Psoas muscle (tissue), 8 donors: ENCODE data around the gene MAJIN. TPM values are rescaled to one million over a fixed set of nuclear protein-coding genes. Genes with fewer than 3 reads are reported as not detected.

Source experiments
- ATAC-seq, 4 donors: fragments of 200-7000 bp; cut with Tn5 transposase; one replicate each; pipeline ENCODE4 v1.9.1; 2020; ENCODE audit warnings: moderate library complexity in 3 of 4, mild to moderate bottlenecking in 2 of 4
- DNase-seq, 2 donors: peaks; one replicate each; pipeline ENCODE4 v3.0.0-alpha.2; 2020
- H3K27ac ChIP-seq: fragments of 200-600 bp; one replicate; pipeline ENCODE4 v1.8.0; 2022
- H3K27me3 ChIP-seq, 3 donors: fragments of 200-600 bp in 1 of 3; one replicate each; pipeline versions ENCODE4 v1.6.1 to v1.8.0; 2013 to 2022; ENCODE audit warnings: low read length in 2 of 3, mild to moderate bottlenecking in 2 of 3, moderate library complexity in 1 of 3; ENCODE audit not compliant: insufficient read depth in 3 of 3
- H3K36me3 ChIP-seq, 2 donors: fragments of 200-600 bp in 1 of 2; one replicate each; pipeline versions ENCODE4 v1.6.1 to v1.8.0; 2013 to 2022; ENCODE audit warnings: low read depth in 1 of 2, mild to moderate bottlenecking in 1 of 2, moderate library complexity in 1 of 2; ENCODE audit not compliant: insufficient read depth in 1 of 2
- H3K4me1 ChIP-seq: fragments of 200-600 bp; one replicate; pipeline ENCODE4 v1.8.0; 2022
- H3K4me3 ChIP-seq: fragments of 200-600 bp; one replicate; pipeline ENCODE4 v1.8.0; 2022; ENCODE audit warnings: mild to moderate bottlenecking
- H3K9me3 ChIP-seq: fragments of 200-600 bp; one replicate; pipeline ENCODE4 v1.8.0; 2022
- CTCF ChIP-seq: fragments of 200-600 bp; IDR thresholded peaks from one replicate; pipeline ENCODE4 v1.8.0; 2022; ENCODE audit warnings: antibody characterized with exemption
- WGBS, 3 donors: extraction: QIAGEN DNeasy Blood & Tissue Kit; methylation state at CpG; one replicate each; pipeline versions ENCODE4 v1.1.6 to v1.1.7; 2013; 5-methylcytosine and 5-hydroxymethylcytosine counted together
- intact Hi-C, 2 donors: fragments of 100-400 bp; cut with DNase I; formaldehyde crosslinking; loops; one replicate each; pipeline versions ENCODE4 v1.11.0 to v1.14.2; 2022
- polyA plus RNA-seq, 3 donors: library from polyadenylated mRNA; stranded (reverse); fragments of 200-250 nt; gene quantifications; one replicate each; pipeline ENCODE4 v1.2.3, GENCODE V29; 2013
- total RNA-seq, 4 donors: library from RNA; stranded (reverse); fragmentation: NEBNext Ultra II Directional in 2 of 4; extraction: Animal tissue kit (Norgen Biotek cat#: 25700) in 2 of 4; gene quantifications; one replicate each; pipeline versions ENCODE4 v1.2.1 to v1.2.4, GENCODE V29; 2021 to 2023
- donor health status: healthy with polysubstance abuse.
- donor health status: DM: no; HTN: no; CAD: no; lungs with moderate emphysema.
- donor health status: Bipolar disorder and iron deficiency.
- donor health status: healthy.
- donor health status: DM: yes; HTN: yes; CAD: no.
- donor health status: DM: no; HTN: no; CAD: no.
- donor health status: DM: no; HTN: no; CAD: no.
- donor health status: DM: yes; HTN: yes; CAD: no.

The MAJIN gene
- total and polyA plus RNA-seq, 7 donors: not detected

- H3K9me3 ChIP-seq: no peaks in the 10 kb centered on the region
- no peak overlapping the region for H3K27ac ChIP-seq
- H3K36me3 ChIP-seq: peaks cover 0 to 77% of the 10 kb centered on the region in 2 donors
- ATAC-seq (no peak), DNase-seq (no peak)
- no peak for TF ChIP-seq CTCF
- WGBS, 3 donors: 86 to 94% (median 86%) methylated on average over 9 of the region's 9 CpGs
- H3K27me3 ChIP-seq: no peaks in the 10 kb centered on the region
- H3K4me3 ChIP-seq: no peak overlapping the region
- intact Hi-C loops: no loop called here
- no peaks in the 10 kb centered on the region for H3K4me1 ChIP-seq
Observed at GRCh38 chr11:64898076-64898445, 73.8 kb downstream of the MAJIN start.

GRCh38 chr11:64897381-64898075 lies 74.4 kb downstream of the MAJIN start:
- Histone ChIP-seq H3K9me3 (no peaks in the 10 kb centered on the region), H3K4me1 (no peaks in the 10 kb centered on the region), H3K4me3 (no peak overlapping the region), H3K36me3 (peaks cover 0 to 72% of the 10 kb centered on the region in 2 donors), H3K27me3 (no peaks in the 10 kb centered on the region), H3K27ac (no peak overlapping the region)
- ATAC-seq (no peak), DNase-seq (no peak)
- intact Hi-C loops: no loop called here
- no peak for TF ChIP-seq CTCF
- WGBS, 3 donors: 84 to 91% (median 90%) methylated on average over 18 to 19 of the region's 19 CpGs

- Histone ChIP-seq H3K36me3 (peaks cover 0 to 62% of the 10 kb centered on the region in 2 donors), H3K4me1 (no peaks in the 10 kb centered on the region), H3K27me3 (no peaks in the 10 kb centered on the region), H3K27ac (no peak overlapping the region), H3K9me3 (no peaks in the 10 kb centered on the region), H3K4me3 (no peak overlapping the region)
- no peak for DNase-seq
- no peak for ATAC-seq
- no peak for TF ChIP-seq CTCF
- 84 to 87% (median 85%) methylated on average over 14 of the region's 14 CpGs for WGBS, 3 donors
- intact Hi-C loops: no loop called here
Observed at GRCh38 chr11:64896448-64897022, 75.4 kb downstream of the MAJIN start.

- DNase-seq (no peak), ATAC-seq (peak in 2 of 4 donors; percentile 9 to 14)
- Histone ChIP-seq H3K36me3 (peaks cover 0 to 47% of the 10 kb centered on the region in 2 donors), H3K4me1 (no peaks in the 10 kb centered on the region), H3K27me3 (no peaks in the 10 kb centered on the region), H3K4me3 (no peak overlapping the region), H3K27ac (no peak overlapping the region), H3K9me3 (no peaks in the 10 kb centered on the region)
- no peak for TF ChIP-seq CTCF
- intact Hi-C loops: loop anchor here in 1 of 2 donors (1.0 kb wide), 1 partner anchor 48 kb away; no protein-coding TSS in a partner anchor
- WGBS, 3 donors: 80 to 87% (median 82%) methylated on average over 34 to 39 of the region's 39 CpGs
Observed at GRCh38 chr11:64894812-64895452, 77.0 kb downstream of the MAJIN start.
